Sigmoid colon (tissue), 4 donors: ENCODE data around the gene ZFC3H1.

Source experiments
- EP300 ChIP-seq, 4 donors: sonication (generic); formaldehyde crosslinking; IDR thresholded peaks; one replicate each; pipeline ENCODE4 v1.6.1; 2017; ENCODE audit warnings: antibody characterized with exemption in 4 of 4
- POLR2A ChIP-seq, 2 donors: fragments of 450-650 bp; IDR thresholded peaks; one replicate each; pipeline ENCODE4 v1.6.1; 2016; ENCODE audit warnings: antibody characterized with exemption in 2 of 2, mild to moderate bottlenecking in 2 of 2, moderate library complexity in 2 of 2
- TF ChIP-seq, protein P1 (sequence below), 4 experiments: fragments of 450-650 bp in 3 of 4; fragments of 200-600 bp in 1 of 4; IDR thresholded peaks; one replicate each; pipeline ENCODE4 v1.5.1; 2016 to 2019; ENCODE audit warnings: antibody characterized with exemption in 4 of 4, mild to moderate bottlenecking in 3 of 4, moderate library complexity in 2 of 4

DNA sequence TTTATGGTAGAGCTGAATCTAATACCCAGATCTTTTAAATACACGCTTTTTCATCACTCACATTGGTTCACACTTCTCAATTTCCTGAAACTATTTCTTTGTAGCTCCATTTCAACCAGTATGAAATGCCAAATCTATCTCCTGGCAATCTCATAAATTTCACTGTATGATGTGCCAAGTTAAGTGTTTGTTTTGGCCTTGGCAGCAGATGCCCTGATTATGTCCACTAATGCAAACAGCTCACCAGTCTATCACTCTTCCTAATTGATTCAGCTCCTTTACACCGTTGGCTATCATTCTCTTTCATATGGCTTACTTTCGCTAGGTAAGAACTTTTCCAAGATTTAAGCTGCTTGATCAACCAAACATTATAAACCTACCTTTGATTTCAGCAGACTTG lies 58.6 kb downstream of the ZFC3H1 start:
- TF ChIP-seq, protein P1, sequence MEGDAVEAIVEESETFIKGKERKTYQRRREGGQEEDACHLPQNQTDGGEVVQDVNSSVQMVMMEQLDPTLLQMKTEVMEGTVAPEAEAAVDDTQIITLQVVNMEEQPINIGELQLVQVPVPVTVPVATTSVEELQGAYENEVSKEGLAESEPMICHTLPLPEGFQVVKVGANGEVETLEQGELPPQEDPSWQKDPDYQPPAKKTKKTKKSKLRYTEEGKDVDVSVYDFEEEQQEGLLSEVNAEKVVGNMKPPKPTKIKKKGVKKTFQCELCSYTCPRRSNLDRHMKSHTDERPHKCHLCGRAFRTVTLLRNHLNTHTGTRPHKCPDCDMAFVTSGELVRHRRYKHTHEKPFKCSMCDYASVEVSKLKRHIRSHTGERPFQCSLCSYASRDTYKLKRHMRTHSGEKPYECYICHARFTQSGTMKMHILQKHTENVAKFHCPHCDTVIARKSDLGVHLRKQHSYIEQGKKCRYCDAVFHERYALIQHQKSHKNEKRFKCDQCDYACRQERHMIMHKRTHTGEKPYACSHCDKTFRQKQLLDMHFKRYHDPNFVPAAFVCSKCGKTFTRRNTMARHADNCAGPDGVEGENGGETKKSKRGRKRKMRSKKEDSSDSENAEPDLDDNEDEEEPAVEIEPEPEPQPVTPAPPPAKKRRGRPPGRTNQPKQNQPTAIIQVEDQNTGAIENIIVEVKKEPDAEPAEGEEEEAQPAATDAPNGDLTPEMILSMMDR (IDR thresholded peaks at IDR 0.05), result no peak
- TF ChIP-seq EP300 (IDR thresholded peaks at IDR 0.05) (no peak), POLR2A (IDR thresholded peaks at IDR 0.05) (no peak)
